Activated CD8-positive, alpha-beta T cell treated with anti-CD3 and anti-CD28 coated beads, Interleukin-2, amount 10 ng/mL, durations not matched to agents 7 days and 5 days (primary cell): Measurements from ENCODE around the gene TTF2. TPM values are rescaled to one million over a fixed set of nuclear protein-coding genes. Genes with fewer than 3 reads are reported as not detected.

Experiments
- ATAC-seq: fragments of 150-1000 bp; cut with Tn5 transposase; one replicate; pipeline ENCODE4 v1.10.0; 2021; ENCODE audit warnings: moderate library complexity
- CTCF ChIA-PET: fragments of 350-600 bp; sonication (Branson Sonifier 250); formaldehyde crosslinking; loops from one replicate; lab custom pipeline; 2021; ENCODE audit warnings: antibody characterized with exemption; lab: Charles Lee
- POLR2A ChIA-PET: fragments of 350-600 bp; sonication (Branson Sonifier 250); formaldehyde crosslinking; loops from one replicate; lab custom pipeline; 2021; ENCODE audit warnings: antibody characterized with exemption; lab: Charles Lee
- DNase-seq: peaks from one replicate; pipeline ENCODE4 v3.0.0-alpha.2; 2020
- H3K27ac Mint-ChIP-seq: one replicate; pipeline ENCODE4 v1.8.0; 2021; ENCODE audit warnings: mild to moderate bottlenecking, mixed read lengths
- H3K27me3 Mint-ChIP-seq: one replicate; pipeline ENCODE4 v1.8.0; 2021; ENCODE audit warnings: low read depth, mixed read lengths
- H3K36me3 Mint-ChIP-seq: one replicate; pipeline ENCODE4 v1.8.0; 2021; ENCODE audit warnings: low read depth, mixed read lengths
- H3K4me1 Mint-ChIP-seq: one replicate; pipeline ENCODE4 v1.8.0; 2021; ENCODE audit warnings: low read depth, mixed read lengths
- H3K4me3 Mint-ChIP-seq: one replicate; pipeline ENCODE4 v1.8.0; 2021; ENCODE audit warnings: mild to moderate bottlenecking, mixed read lengths
- H3K9me3 Mint-ChIP-seq: one replicate; pipeline ENCODE4 v1.8.0; 2022; ENCODE audit warnings: mixed read lengths; ENCODE audit not compliant: insufficient read depth
- total RNA-seq, 2 experiments: library from RNA; stranded (reverse); gene quantifications; one replicate each; pipeline ENCODE4 v1.2.3, GENCODE V29; 2021

Gene TTF2
- total RNA-seq, 2 experiments from 2014 or later, result 121 to 135 TPM

DNA sequence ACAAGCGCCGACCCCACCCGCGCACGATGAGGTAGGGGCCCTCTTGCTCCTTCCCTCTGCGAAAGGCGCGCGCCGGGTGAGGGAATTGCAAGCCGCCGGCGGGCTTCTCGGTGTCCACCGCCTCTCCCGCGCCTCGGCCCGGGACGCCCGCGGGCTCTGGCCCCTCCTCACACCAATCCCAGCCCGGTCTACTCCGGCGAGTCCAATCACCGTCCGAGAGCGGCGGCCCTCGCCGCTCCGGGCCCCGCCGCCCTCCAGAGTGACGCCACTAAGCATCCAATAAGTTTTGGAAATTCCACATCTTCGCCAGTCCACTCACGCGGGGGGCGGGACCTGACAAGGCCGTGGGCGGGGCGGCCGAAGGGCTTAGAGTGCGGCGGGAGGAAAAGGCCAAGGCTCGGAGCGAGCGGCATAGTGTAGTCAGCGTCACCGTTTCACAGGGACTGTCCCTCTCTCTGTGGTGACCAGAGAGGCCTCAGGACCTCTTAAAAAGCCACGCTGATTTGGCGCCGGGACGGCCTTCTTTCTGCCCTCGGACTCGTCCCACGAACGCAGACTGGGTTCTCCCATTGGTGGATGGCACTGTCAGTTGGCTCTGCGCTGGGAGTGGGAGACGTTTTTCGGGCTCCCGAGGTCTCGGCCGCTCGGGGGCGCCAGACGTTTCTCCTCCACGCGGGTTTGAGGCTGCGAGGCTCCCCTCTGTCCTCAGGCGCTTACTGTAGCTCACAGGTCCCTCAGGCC is 61.6 kb downstream of the TTF2 start, which contains the start of gene TRIM45:
Gene TRIM45 (minus strand): TSS at position 161 of the 741 bp plus-strand sequence. CDS start 548 bp downstream, outside the sequence.
- Mint-ChIP-seq H3K9me3 (no peaks in the 10 kb centered on the region), H3K4me1 (peaks cover 6% of the 10 kb centered on the region), H3K27me3 (peaks cover 16% of the 10 kb centered on the region), H3K27ac (peak within 1 kb of the TSS; percentile 22), H3K36me3 (no peaks in the 10 kb centered on the region), H3K4me3 (peak within 1 kb of the TSS; percentile 75)
- ATAC-seq, result peak; percentile 87
- ChIA-PET CTCF (interaction anchor here (0.8 to 2.8 kb wide), 7 partner anchors 29 to 807 kb away, joined by 3 to 12 read pairs (median 5); partner anchors contain the start of gene TTF2), POLR2A (no interaction called here)
- DNase-seq, result peak; percentile 84

DNA sequence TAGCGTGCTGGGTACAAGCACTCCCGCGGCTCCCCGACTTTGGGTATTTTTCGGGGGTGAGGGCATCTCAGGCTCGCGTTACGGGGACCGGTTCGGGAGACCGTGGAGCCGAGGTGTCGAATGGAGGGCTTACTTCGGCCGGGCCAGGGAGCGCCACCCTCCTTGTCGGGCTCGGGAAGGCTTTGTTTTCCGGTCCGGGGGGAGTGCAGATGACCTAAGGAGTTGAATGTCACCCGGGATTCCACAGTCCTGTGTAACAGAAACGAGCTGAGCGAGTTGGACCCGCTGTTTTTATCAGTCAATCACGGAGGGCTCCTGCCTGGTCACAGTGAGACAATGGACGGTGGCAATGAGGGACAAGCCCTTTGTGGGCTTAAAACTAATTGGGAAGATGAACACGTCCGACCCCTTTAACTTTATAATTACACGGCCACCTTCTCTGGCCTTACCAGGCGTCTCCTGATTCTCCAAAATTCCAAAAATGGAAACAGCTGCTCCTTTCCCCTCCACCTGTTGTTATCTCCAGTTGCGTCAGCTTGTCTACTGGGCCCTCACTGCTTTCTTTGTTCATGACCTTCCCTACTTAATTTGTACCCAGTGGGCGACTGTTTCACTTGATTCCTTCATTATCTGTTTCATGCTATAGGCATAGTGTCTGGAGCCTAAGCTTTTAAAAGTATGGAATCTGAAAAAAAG is 62.4 kb downstream of the TTF2 start:
- Mint-ChIP-seq H3K36me3 (no peaks in the 10 kb centered on the region), H3K9me3 (no peaks in the 10 kb centered on the region), H3K27me3 (peaks cover 20% of the 10 kb centered on the region), H3K4me1 (peaks cover 6% of the 10 kb centered on the region), H3K27ac (no peak overlapping the region), H3K4me3 (peak overlapping the region; percentile 75)
- ChIA-PET CTCF (interaction anchor here (0.8 to 2.8 kb wide), 7 partner anchors 10 to 806 kb away, joined by 3 to 12 read pairs (median 5); partner anchors contain the start of gene TTF2), POLR2A (no interaction called here)
- no peak for DNase-seq
- ATAC-seq, result no peak

DNA sequence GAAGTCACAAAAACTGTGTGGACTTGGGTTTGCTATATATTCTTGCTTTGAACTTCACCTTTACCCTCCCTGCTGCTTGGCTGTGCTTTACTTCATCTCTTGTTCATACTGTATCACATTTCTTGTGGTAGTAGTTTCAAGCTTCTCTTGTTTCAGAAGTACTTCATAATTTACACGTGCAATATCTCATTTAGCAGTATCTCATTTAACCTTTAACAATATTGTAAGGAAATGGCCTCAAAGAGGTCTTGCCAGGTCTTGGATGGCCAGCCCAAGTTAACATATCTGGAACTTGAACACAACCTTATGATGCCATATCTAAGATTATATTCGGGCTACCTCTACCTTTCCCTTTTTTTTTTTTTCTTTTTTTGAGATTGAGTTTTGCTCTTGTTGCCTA is 63.1 kb downstream of the TTF2 start:
- POLR2A ChIA-PET, result no interaction called here
- no peaks in the 10 kb centered on the region for H3K36me3 Mint-ChIP-seq
- peaks cover 6% of the 10 kb centered on the region for H3K4me1 Mint-ChIP-seq
- CTCF ChIA-PET, result interaction anchor here (1.0 to 2.1 kb wide), 5 partner anchors 9 to 549 kb away, joined by 3 to 7 read pairs (median 5); partner anchors contain the start of gene TTF2
- H3K4me3 Mint-ChIP-seq, result no peak overlapping the region
- ATAC-seq (no peak), DNase-seq (no peak)
- H3K27me3 Mint-ChIP-seq, result peaks cover 24% of the 10 kb centered on the region
- H3K9me3 Mint-ChIP-seq, result no peaks in the 10 kb centered on the region
- H3K27ac Mint-ChIP-seq, result no peak overlapping the region

DNA sequence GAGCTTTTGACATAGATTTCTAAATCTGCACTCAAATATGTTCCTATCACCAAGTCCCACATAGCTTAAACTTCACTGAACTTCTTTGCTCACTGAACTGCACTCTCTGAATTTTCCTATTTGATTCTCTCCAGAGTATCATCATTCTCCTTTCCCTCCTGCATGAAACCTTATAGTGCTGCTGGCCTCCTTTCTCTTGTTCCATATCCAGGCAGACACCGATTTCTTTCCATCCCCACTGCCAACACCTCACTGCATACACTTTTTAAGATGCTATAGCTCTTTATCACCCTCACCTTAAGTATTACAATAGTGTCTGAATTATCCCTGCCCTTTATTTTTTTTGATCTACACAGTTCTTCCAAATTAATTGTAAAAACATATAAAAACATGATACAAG is 64.5 kb downstream of the TTF2 start:
- CTCF ChIA-PET, result interaction anchor here (0.7 to 1.6 kb wide), 2 partner anchors 53 to 64 kb away, joined by 3 read pairs; partner anchors contain the start of gene TTF2
- peaks cover 25% of the 10 kb centered on the region for H3K27me3 Mint-ChIP-seq
- peaks cover 6% of the 10 kb centered on the region for H3K4me1 Mint-ChIP-seq

DNA sequence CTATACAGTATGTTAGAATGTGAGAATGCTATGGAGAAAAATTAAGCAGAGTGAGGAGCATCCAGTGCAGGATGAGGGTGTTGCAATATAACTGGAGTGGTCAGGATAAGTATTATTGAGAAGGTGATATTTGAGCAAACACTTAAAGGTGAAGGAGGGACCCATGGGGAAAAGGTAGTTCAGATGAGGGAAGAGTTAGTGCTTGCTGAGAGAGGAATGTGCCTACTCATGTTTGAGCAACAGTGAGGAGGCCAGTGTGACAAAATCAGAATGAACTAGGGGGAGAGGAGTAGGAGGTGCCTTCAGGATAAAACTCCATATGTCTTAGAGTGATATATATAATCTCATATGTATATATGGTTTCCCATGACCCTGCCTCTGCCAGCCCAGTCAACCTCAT is 67.7 kb downstream of the TTF2 start:
- Mint-ChIP-seq H3K4me1 (no peaks in the 10 kb centered on the region), H3K27ac (no peak overlapping the region), H3K36me3 (no peaks in the 10 kb centered on the region), H3K4me3 (no peak overlapping the region), H3K9me3 (no peaks in the 10 kb centered on the region), H3K27me3 (peaks cover 20% of the 10 kb centered on the region)
- ChIA-PET CTCF (interaction anchor here (0.6 to 3.7 kb wide), 15 partner anchors 9 to 628 kb away, joined by 3 to 46 read pairs (median 8); partner anchors contain the start of gene TTF2), POLR2A (no interaction called here)
- no peak for ATAC-seq
- no peak for DNase-seq

More for the DNA sequence above, 64.5 kb downstream of the TTF2 start:
- POLR2A ChIA-PET, result no interaction called here
- H3K27ac Mint-ChIP-seq, result no peak overlapping the region
- no peak overlapping the region for H3K4me3 Mint-ChIP-seq
- ATAC-seq, result no peak
- no peak for DNase-seq
- no peaks in the 10 kb centered on the region for H3K9me3 Mint-ChIP-seq
- H3K36me3 Mint-ChIP-seq, result no peaks in the 10 kb centered on the region

DNA sequence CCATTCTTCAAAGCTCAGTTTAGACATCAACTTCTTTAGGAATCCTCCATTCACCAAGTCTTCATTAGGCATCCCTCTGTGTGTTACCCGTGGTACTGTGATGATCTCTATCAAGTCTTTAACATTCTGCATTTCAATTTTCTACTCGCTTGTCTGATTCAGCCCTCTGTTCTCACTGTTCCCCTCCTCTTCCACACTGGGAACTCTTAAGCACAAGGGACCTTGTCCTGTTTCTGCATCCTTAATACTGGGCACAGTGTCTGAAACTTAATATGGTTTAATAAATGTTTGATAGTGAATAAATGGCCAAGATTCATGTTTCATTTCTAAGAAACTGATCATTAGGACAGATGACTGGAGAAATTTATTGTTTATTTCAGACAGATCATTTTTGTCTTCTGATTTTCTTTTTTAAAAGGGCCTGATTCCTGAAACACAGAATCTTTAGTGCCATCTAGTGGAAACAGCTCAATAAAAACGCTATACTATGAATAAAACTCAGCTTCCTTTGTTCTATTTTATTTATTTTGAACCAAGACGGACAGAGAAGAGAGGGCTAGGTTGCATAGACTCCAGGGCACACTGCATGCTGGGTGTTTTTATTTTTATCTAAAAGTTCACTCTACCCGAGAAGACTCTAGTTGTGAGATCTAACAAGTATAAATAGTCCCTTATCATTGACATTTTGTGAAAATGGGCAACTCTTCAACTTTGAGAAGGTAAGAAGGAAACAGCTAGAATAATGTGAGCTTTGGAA is 68.4 kb downstream of the TTF2 start:
- no peak overlapping the region for H3K4me3 Mint-ChIP-seq
- ATAC-seq, result no peak
- H3K36me3 Mint-ChIP-seq, result no peaks in the 10 kb centered on the region
- peaks cover 19% of the 10 kb centered on the region for H3K27me3 Mint-ChIP-seq
- no peaks in the 10 kb centered on the region for H3K4me1 Mint-ChIP-seq
- DNase-seq, result no peak
- H3K9me3 Mint-ChIP-seq, result no peaks in the 10 kb centered on the region
- H3K27ac Mint-ChIP-seq, result no peak overlapping the region
- CTCF ChIA-PET, result interaction anchor here (0.7 to 3.7 kb wide), 37 partner anchors 9 to 990 kb away, joined by 3 to 46 read pairs (median 4); partner anchors contain the start of gene TTF2
- POLR2A ChIA-PET, result interaction anchor here (1.5 kb wide), 1 partner anchor 68 kb away, joined by 8 read pairs; the partner anchor contains the start of gene TTF2

DNA sequence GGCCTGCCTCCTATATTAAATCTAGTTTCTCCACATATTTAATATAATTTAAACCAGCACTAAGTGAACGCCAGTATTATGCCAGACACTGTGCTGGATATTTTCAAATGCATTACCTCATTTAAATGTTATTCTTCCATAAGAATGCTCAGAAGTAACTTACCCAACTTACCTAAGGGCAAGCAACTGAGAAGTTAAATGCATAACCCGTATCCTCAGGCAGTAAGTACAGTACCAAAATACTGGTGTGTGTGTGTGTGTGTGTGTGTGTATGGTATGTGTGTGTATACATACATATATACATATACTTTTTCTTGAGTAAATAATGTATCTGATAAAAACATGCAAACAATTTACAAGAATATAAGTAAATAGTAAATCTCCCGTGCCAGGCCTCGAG is 70.4 kb downstream of the TTF2 start:
- Mint-ChIP-seq H3K36me3 (no peaks in the 10 kb centered on the region), H3K27me3 (peaks cover 27% of the 10 kb centered on the region), H3K4me3 (no peak overlapping the region), H3K27ac (no peak overlapping the region), H3K9me3 (no peaks in the 10 kb centered on the region), H3K4me1 (no peaks in the 10 kb centered on the region)
- DNase-seq, result no peak
- ATAC-seq, result no peak
- ChIA-PET POLR2A (no interaction called here), CTCF (no interaction called here)

DNA sequence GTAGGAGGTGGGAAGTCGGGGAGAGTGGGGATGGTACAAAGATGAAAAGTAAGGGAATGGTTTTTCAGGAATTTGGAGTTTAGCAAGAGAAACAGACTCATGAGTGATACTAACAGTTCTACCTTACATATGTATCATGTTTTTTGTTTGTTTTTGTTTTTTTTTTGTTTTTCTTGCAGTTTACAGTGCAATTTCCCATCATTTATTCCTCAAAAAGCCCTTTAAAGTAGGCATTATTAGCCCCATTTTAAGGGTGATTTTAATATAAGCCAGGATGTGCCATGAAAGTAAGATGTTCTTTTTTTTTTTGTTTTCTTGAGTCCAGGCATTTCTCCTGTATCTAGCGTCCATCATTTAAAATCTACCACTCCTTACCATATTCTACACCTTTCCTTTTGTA is 75.2 kb downstream of the TTF2 start:
- ChIA-PET CTCF (no interaction called here), POLR2A (no interaction called here)
- ATAC-seq (no peak), DNase-seq (no peak)
- Mint-ChIP-seq H3K27me3 (peaks cover 20% of the 10 kb centered on the region), H3K36me3 (no peaks in the 10 kb centered on the region), H3K9me3 (no peaks in the 10 kb centered on the region), H3K4me1 (no peaks in the 10 kb centered on the region), H3K27ac (no peak overlapping the region), H3K4me3 (no peak overlapping the region)

DNA sequence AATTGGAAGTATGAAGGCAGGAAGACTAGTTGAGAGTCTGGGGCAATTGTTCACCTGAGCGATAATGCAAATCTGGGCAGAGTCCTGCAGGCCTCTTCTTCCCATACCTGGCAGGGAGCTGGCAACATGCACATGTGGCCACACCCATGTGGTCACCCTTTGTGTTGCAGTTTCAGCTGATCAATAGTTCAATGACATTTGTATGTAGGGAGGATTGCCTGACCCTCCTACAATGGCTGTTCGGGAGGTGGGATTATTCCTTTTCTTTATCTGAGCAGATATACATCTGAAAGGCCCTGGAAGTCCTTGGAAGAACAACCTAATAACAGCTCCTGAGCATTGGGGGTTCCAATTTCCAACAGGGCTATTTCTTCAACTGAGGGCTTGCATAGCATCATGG is 76.6 kb downstream of the TTF2 start:
- ATAC-seq (no peak), DNase-seq (no peak)
- Mint-ChIP-seq H3K9me3 (no peaks in the 10 kb centered on the region), H3K4me3 (no peak overlapping the region), H3K4me1 (no peaks in the 10 kb centered on the region), H3K27me3 (peaks cover 20% of the 10 kb centered on the region), H3K27ac (no peak overlapping the region), H3K36me3 (no peaks in the 10 kb centered on the region)
- ChIA-PET POLR2A (no interaction called here), CTCF (no interaction called here)

DNA sequence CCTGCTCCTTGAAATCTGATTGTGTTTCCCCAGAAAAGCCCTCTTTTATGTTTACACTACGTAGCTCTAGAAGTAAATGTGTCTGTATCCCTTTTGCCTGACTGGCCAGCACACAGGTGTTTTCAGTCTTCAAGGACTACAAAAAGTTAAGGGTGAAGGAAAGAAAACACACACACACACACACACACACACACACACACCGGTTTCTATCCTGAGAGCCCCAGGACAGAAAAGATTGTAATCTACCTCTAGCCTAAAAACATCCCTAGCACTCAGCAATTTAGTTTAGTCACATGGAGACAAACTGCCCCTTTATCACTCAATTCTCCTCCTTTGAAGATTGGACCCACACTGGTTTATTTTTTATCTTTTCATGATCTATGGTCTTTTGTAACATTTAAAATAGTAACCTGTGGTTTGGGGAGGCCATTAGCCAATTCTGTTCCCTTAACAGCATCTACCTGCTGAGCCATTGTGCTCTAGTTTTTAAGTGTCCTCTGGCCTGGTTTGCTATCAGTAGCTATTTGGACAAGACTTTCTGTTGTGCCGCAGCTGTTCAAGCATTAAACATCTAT is 77.2 kb downstream of the TTF2 start:
- H3K4me1 Mint-ChIP-seq, result no peaks in the 10 kb centered on the region
- CTCF ChIA-PET, result interaction anchor here (1.8 kb wide), 1 partner anchor 9 kb away, joined by 4 read pairs; no protein-coding TSS in a partner anchor
- H3K27me3 Mint-ChIP-seq, result peaks cover 19% of the 10 kb centered on the region
- POLR2A ChIA-PET, result no interaction called here
- no peak for DNase-seq
- no peak overlapping the region for H3K27ac Mint-ChIP-seq
- no peak overlapping the region for H3K4me3 Mint-ChIP-seq
- H3K9me3 Mint-ChIP-seq, result no peaks in the 10 kb centered on the region
- H3K36me3 Mint-ChIP-seq, result no peaks in the 10 kb centered on the region
- ATAC-seq, result no peak

DNA sequence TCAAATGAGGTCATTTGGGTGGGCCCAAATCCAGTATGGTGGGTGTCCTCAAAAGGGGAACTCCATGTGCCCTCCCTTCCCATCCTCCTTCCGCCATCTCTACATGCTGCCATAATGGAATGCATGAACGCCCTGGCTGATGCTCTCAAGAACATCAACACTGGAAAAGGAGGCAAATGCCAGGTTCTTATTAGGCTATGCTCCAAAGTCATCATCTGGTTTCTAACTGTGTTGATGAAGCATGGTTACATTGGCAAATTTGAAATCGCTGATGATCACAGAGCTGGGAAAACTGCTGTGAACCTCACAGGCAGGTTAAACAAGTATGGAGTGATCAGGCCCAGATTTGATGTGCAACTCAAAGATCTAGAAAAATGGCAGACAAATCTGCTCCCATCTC is 78.0 kb downstream of the TTF2 start:
- Mint-ChIP-seq H3K4me1 (no peaks in the 10 kb centered on the region), H3K4me3 (no peak overlapping the region), H3K9me3 (no peaks in the 10 kb centered on the region), H3K27ac (no peak overlapping the region), H3K27me3 (peaks cover 17% of the 10 kb centered on the region), H3K36me3 (no peaks in the 10 kb centered on the region)
- DNase-seq (no peak), ATAC-seq (no peak)
- ChIA-PET CTCF (interaction anchor here (1.8 kb wide), 1 partner anchor 9 kb away, joined by 4 read pairs; no protein-coding TSS in a partner anchor), POLR2A (no interaction called here)
